ENCODE measurements around the gene EPB41L3.

DNA sequence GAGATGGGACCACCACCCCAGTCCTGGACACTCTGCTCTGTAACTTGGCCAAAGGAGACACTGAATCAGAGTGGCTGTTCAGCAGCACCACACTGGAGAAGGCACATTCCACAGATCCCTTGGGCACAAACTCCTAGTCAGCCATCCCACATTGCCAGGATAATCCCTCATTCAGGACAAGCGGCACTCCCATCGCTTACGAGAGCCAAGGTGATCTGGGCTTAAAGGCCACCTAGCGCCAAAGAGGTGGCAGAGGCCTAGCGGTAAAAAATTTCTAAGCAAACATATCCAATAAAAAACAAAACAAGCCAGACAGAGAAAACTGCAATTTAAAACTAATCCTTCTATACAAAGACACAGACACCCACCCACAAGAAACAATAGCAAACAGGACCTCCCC lies 62.2 kb downstream of the EPB41L3 start:
- TF ChIP-seq, protein P1, sequence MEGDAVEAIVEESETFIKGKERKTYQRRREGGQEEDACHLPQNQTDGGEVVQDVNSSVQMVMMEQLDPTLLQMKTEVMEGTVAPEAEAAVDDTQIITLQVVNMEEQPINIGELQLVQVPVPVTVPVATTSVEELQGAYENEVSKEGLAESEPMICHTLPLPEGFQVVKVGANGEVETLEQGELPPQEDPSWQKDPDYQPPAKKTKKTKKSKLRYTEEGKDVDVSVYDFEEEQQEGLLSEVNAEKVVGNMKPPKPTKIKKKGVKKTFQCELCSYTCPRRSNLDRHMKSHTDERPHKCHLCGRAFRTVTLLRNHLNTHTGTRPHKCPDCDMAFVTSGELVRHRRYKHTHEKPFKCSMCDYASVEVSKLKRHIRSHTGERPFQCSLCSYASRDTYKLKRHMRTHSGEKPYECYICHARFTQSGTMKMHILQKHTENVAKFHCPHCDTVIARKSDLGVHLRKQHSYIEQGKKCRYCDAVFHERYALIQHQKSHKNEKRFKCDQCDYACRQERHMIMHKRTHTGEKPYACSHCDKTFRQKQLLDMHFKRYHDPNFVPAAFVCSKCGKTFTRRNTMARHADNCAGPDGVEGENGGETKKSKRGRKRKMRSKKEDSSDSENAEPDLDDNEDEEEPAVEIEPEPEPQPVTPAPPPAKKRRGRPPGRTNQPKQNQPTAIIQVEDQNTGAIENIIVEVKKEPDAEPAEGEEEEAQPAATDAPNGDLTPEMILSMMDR (IDR thresholded peaks at IDR 0.05 in 8 of 11, conservative IDR thresholded peaks at IDR 0.05 in 3 of 11) = no peak
- TF ChIP-seq POLR2A (IDR thresholded peaks at IDR 0.05) = no peak

Measured in spleen (tissue), 7 donors.